Measurements from ENCODE around the gene STEAP3.
A peak's percentile ranks its signal among the peaks of the same experiment; 100 is the strongest.

The STEAP3 gene

GRCh38 chr2:119245841-119246230 is 22.2 kb downstream of the STEAP3 start:
- no peak for DNase-seq

GRCh38 chr2:119246884-119247843 is 23.5 kb downstream of the STEAP3 start:
- DNase-seq: no peak

- no peak for DNase-seq
These were observed 24.2 kb downstream of the STEAP3 start for GRCh38 chr2:119247844-119248271.

GRCh38 chr2:119248311-119248710 is 24.7 kb downstream of the STEAP3 start:
- DNase-seq: no peak

GRCh38 chr2:119248751-119249150 is 25.1 kb downstream of the STEAP3 start:
- no peak for DNase-seq

- DNase-seq: no peak
These were observed 25.7 kb downstream of the STEAP3 start for GRCh38 chr2:119249311-119249710.

- no peak for DNase-seq
These were observed 26.5 kb downstream of the STEAP3 start for GRCh38 chr2:119249855-119250717.

- DNase-seq: no peak
These were observed 27.2 kb downstream of the STEAP3 start for GRCh38 chr2:119250718-119251290.

GRCh38 chr2:119251652-119252051 is 28.0 kb downstream of the STEAP3 start:
- no peak for DNase-seq

GRCh38 chr2:119252186-119253113 is 28.8 kb downstream of the STEAP3 start:
- DNase-seq: peak in 1 of 51 donors; percentile 15

GRCh38 chr2:119253114-119253702 is 29.6 kb downstream of the STEAP3 start:
- DNase-seq: no peak

- no peak for DNase-seq
These were observed 30.3 kb downstream of the STEAP3 start for GRCh38 chr2:119253760-119254600.

GRCh38 chr2:119254601-119255080 is 31.0 kb downstream of the STEAP3 start:
- no peak for DNase-seq

GRCh38 chr2:119255760-119256581 is 32.3 kb downstream of the STEAP3 start:
- peak in 1 of 51 donors; percentile 13 for DNase-seq

GRCh38 chr2:119256582-119256921 is 32.9 kb downstream of the STEAP3 start:
- DNase-seq: no peak

- no peak for DNase-seq
These were observed 33.6 kb downstream of the STEAP3 start for GRCh38 chr2:119257198-119257597.

GRCh38 chr2:119259296-119259860 is 35.7 kb downstream of the STEAP3 start:
- DNase-seq: peak in 16 of 51 donors; percentile 15 to 67 (median 32)

Data from hypothalamus (tissue), 51 donors.